HEK293T (cell line): ENCODE measurements around the gene WAPL.

Experiments
- CTCF ChIA-PET: fragments of 350-600 bp; formaldehyde crosslinking; extraction: SDS; loops from one replicate; lab custom pipeline; 2021; ENCODE audit warnings: antibody characterized with exemption, inconsistent platforms; lab: Yijun Ruan, JAX
- POLR2A ChIA-PET: fragments of 350-600 bp; formaldehyde crosslinking; extraction: SDS; loops from one replicate; lab custom pipeline; 2020; ENCODE audit warnings: antibody characterized with exemption, inconsistent platforms; lab: Yijun Ruan, JAX
- DNase-seq: peaks from one replicate; pipeline ENCODE4 v3.0.0; 2012; ENCODE audit warnings: mixed read lengths; ENCODE audit errors: extremely low spot score
- ARNT ChIP-seq: fragments of 450-650 bp; IDR thresholded peaks from 2 replicates; pipeline ENCODE4 v1.6.1; 2017; ENCODE audit warnings: mild to moderate bottlenecking
- BHLHE40 ChIP-seq: fragments of 450-650 bp; IDR thresholded peaks from 2 replicates; pipeline ENCODE4 v1.6.1; 2016; ENCODE audit warnings: mild to moderate bottlenecking, moderate library complexity, borderline replicate concordance
- CTBP1 ChIP-seq: fragments of 450-650 bp; IDR thresholded peaks from 2 replicates; pipeline ENCODE4 v1.6.1; 2016; ENCODE audit warnings: borderline replicate concordance
- ELF4 ChIP-seq: fragments of 450-650 bp; IDR thresholded peaks from 2 replicates; pipeline ENCODE4 v1.6.1; 2017; ENCODE audit warnings: antibody characterized with exemption
- FOXA1 ChIP-seq: fragments of 450-650 bp; IDR thresholded peaks from 2 replicates; pipeline ENCODE4 v1.6.1; 2016; ENCODE audit warnings: mild to moderate bottlenecking
- FOXK2 ChIP-seq: fragments of 450-650 bp; IDR thresholded peaks from 2 replicates; pipeline ENCODE4 v1.6.1; 2016; ENCODE audit warnings: mild to moderate bottlenecking
- FOXM1 ChIP-seq: fragments of 450-650 bp; IDR thresholded peaks from 2 replicates; pipeline ENCODE4 v1.6.1; 2017; ENCODE audit warnings: mild to moderate bottlenecking, borderline replicate concordance
- HDGF ChIP-seq: fragments of 450-650 bp; IDR thresholded peaks from 2 replicates; pipeline ENCODE4 v1.6.1; 2017; ENCODE audit warnings: antibody characterized with exemption, borderline replicate concordance
- L3MBTL2 ChIP-seq: fragments of 450-650 bp; conservative IDR thresholded peaks from 2 replicates; pipeline ENCODE4 v1.6.1; 2016; ENCODE audit warnings: mild to moderate bottlenecking
- LEF1 ChIP-seq: fragments of 450-650 bp; IDR thresholded peaks from 2 replicates; pipeline ENCODE4 v1.6.1; 2017; ENCODE audit warnings: mild to moderate bottlenecking, borderline replicate concordance
- NFRKB ChIP-seq: fragments of 450-650 bp; IDR thresholded peaks from 2 replicates; pipeline ENCODE4 v1.6.1; 2016; ENCODE audit warnings: mild to moderate bottlenecking, moderate library complexity
- PKNOX1 ChIP-seq: fragments of 450-650 bp; IDR thresholded peaks from 2 replicates; pipeline ENCODE4 v1.6.1; 2016
- SP1 ChIP-seq: fragments of 450-650 bp; IDR thresholded peaks from 2 replicates; pipeline ENCODE4 v1.6.1; 2017
- SUZ12 ChIP-seq: fragments of 450-650 bp; IDR thresholded peaks from 2 replicates; pipeline ENCODE4 v1.6.1; 2016; ENCODE audit warnings: mild to moderate bottlenecking
- TARDBP ChIP-seq: fragments of 450-650 bp; IDR thresholded peaks from 2 replicates; pipeline ENCODE4 v1.6.1; 2016
- ZNF384 ChIP-seq: fragments of 450-650 bp; IDR thresholded peaks from 2 replicates; pipeline ENCODE4 v1.6.1; 2016

The WAPL gene

DNA sequence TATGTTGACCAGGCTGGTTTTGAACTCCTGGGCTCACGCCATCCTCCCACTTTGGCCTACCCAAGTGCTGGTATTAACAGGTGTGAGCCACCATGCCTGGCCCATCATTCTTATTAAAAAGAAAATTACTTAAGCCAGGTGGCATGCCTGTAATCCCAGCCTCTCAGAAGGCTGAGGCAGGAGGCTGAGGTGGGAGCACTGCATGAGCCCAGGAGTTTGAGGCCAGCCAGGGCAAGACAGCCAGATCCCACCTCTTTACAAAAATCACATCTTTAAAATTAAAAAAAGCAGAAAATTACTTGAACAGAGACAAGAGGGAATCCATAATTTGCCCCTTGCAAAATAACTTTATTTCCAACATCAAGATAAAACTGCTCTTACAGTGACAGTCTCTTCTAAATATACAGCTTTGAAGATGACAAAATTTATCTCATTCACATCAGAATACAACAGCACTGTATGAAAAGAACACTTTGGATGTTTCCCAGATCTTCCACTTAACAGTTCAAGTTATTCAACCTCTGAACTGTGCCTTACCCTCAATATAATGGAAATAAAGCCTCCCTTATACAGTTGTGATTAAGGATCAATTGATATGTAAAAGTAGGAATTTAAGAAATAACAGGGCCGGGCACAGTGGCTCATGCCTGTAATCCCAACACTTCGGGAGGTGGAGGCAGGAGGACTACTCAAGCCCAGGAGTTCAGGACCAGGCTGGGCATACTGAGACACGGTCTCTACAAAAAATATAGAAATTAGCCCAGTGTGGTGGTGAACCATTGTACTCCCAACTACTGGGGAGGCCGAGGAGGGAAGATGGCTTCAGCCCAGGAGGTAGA is 10.3 kb downstream of the WAPL start:
- CTCF ChIA-PET, result no interaction called here
- POLR2A ChIA-PET, result no interaction called here
- TF ChIP-seq ARNT (no peak), BHLHE40 (no peak), FOXK2 (no peak), FOXM1 (no peak), FOXA1 (no peak)
- no peak for DNase-seq

DNA sequence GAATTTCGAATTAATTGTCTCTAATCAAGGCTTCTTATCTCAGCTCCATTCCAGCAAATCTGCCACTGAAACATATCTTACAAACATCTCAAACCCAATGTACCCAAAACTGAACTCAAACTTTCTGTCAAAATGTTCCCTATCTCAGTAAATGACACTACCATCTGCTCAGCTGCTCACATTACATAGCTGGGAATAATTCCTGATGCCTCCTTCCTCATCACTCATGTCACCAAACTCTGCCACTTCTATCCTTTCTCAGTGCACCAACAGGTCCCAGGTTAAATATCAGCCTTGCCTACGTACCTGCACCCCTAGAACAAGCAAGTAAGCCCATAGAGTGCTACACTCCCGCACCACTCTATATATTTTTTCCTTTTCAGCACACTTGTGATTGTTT is 12.4 kb downstream of the WAPL start:
- ChIA-PET CTCF (no interaction called here), POLR2A (no interaction called here)
- TF ChIP-seq SUZ12 (no peak), FOXM1 (no peak), PKNOX1 (no peak), LEF1 (no peak), NFRKB (no peak), L3MBTL2 (no peak), FOXK2 (no peak), TARDBP (no peak), ARNT (no peak), FOXA1 (no peak), BHLHE40 (no peak)
- DNase-seq, result no peak

DNA sequence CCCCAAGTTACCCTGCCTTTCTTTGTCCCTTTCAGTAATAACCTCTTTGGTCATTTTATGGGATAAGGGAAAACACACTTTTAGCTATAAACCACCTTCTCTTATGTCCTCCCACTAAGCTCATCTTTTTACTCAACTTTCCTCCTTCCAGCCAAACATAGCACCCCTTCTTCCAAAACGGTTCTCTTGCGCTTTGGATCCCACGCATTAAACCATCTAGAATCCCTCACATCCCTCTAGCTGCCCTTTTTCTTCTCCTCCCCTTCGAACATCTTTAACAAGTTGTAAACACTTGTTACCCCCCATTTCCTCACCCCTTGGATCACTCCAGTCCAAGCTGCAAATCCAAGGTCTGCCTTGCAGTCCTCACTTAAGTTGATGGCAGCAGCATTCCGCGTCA is 13.4 kb downstream of the WAPL start:
- ChIA-PET POLR2A (no interaction called here), CTCF (no interaction called here)
- TF ChIP-seq SP1, result no peak
- TF ChIP-seq FOXK2, result no peak
- TF ChIP-seq ZNF384, result no peak
- TF ChIP-seq FOXA1, result no peak
- TF ChIP-seq SUZ12, result no peak
- TF ChIP-seq ARNT, result no peak
- TF ChIP-seq CTBP1, result no peak
- no peak for TF ChIP-seq TARDBP
- no peak for TF ChIP-seq PKNOX1
- no peak for TF ChIP-seq FOXM1
- TF ChIP-seq NFRKB, result no peak
- TF ChIP-seq LEF1, result no peak
- no peak for TF ChIP-seq ELF4
- TF ChIP-seq HDGF, result no peak
- no peak for TF ChIP-seq L3MBTL2
- no peak for DNase-seq

GRCh38 chr10:86506499-86506898 is 15.1 kb downstream of the WAPL start:
- ChIA-PET POLR2A (no interaction called here), CTCF (no interaction called here)
- TF ChIP-seq ZNF384, result no peak
- TF ChIP-seq L3MBTL2, result no peak
- TF ChIP-seq PKNOX1, result no peak
- TF ChIP-seq ARNT, result no peak
- DNase-seq, result no peak

- CTCF ChIA-PET, result no interaction called here
- TF ChIP-seq LEF1, result no peak
- POLR2A ChIA-PET, result no interaction called here
- no peak for DNase-seq
Measured at GRCh38 chr10:86506062-86506461, 15.5 kb downstream of the WAPL start.

DNA sequence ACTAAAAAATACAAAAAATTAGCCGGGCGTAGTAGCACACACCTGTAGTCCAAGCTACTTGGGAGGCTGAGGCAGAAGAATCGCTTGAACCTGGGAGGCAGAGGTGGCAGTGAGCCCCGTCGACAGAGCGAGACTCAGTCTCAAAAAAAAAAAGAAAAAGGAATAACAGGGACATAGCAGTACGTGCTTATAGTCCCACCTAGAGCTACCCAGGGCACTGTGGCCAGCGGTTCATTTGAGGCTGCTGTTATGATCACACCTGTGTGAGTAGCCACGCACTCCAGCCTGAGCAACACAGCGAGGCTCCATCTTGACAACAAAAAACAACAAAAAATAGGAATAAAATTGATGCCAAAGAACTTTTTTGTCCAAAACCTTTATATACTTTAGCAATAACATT is 17.1 kb downstream of the WAPL start:
- ChIA-PET POLR2A (no interaction called here), CTCF (no interaction called here)
- TF ChIP-seq ELF4 (no peak), FOXK2 (no peak), PKNOX1 (no peak), NFRKB (no peak), SUZ12 (no peak), TARDBP (no peak), CTBP1 (no peak), BHLHE40 (no peak), ZNF384 (no peak)

More for the DNA sequence above, 17.1 kb downstream of the WAPL start:
- DNase-seq, result no peak
